ENCODE data around the gene JUNB.

The JUNB gene

GRCh38 chr19:12791345-12792050, at the start of gene JUNB:
Gene JUNB, plus strand, starts transcription at chr19:12791486. Its CDS starts 286 bp downstream, at chr19:12791772.
- DNase-seq, result peak; percentile 86

- no peak for DNase-seq
Measured at GRCh38 chr19:12745166-12745897, 46.0 kb upstream of the JUNB start.

DNA sequence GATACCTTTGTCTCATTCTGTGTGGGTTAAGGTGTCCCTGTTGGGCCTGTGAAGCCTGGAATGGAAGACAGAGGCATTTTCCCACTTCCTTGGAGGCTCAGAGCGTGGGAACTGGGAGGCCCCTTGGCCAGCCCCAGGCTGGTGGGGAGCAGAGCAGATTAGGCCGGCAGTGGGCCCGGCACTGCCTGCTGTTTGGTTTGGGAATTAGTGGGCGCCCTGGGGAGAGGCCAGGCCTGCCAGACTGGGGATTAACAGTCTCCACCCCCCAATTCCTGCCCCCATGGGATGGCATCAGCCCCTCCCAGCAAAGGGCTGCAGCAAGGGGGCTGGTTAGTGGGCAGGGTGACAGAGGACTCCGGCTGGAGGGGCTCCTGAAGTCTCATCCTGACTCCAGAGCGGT, 42.8 kb upstream of the JUNB start:
- no peak for DNase-seq

DNA sequence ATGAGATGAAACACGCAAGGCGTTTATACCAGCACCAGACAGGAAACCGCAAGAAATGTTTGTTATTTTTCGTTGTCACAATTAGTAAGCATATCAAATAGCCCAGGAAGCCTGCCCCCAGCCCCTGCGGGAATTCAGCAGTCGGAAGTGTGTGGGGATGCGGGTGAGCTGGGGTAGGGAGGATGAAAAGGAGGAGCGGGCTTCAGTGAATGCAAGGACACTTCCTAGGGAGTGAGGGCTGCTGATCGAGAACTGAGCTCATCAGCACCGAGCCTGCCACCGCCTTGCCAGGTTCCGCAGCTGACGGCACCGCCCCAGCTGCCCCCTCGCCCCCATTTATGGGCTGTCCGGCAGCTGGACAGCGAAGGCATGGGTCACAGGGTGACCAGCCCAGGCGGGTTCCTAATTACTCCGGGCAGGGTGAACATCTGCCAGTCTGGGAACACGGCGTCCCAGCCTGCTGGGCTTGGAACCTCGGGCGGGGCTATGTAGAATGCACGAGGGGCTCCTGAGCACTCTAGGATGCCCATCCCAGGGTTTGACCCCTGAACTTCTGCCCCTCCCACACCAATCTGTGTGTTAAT, 41.3 kb upstream of the JUNB start:
- no peak for DNase-seq

GRCh38 chr19:12750851-12751250, 40.4 kb upstream of the JUNB start:
- no peak for DNase-seq

DNA sequence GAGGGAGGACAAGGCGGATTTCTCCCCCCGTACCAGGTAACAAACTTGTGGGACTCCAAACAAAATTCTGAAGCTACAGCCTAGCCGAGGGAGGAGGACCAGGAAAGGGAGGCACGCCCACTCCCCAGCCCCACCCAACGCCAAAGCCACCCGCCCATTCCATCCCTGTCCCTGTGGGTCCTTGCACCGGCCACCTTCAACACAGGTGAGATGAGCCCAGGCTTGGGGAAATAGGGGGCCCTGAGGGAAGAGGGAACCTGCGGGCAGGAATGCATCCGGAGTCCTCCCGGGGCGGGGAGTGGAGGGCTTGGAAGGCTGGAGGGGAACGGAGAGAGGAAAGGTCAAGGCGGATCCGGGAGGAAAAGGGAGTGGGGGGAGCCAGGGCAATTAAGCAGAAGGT, 39.7 kb upstream of the JUNB start, which contains the start of gene BEST2:
Gene BEST2 (plus strand): TSS at position 157 of the 400 bp plus-strand sequence. CDS start 802 bp downstream, outside the sequence.
- DNase-seq, result no peak

DNA sequence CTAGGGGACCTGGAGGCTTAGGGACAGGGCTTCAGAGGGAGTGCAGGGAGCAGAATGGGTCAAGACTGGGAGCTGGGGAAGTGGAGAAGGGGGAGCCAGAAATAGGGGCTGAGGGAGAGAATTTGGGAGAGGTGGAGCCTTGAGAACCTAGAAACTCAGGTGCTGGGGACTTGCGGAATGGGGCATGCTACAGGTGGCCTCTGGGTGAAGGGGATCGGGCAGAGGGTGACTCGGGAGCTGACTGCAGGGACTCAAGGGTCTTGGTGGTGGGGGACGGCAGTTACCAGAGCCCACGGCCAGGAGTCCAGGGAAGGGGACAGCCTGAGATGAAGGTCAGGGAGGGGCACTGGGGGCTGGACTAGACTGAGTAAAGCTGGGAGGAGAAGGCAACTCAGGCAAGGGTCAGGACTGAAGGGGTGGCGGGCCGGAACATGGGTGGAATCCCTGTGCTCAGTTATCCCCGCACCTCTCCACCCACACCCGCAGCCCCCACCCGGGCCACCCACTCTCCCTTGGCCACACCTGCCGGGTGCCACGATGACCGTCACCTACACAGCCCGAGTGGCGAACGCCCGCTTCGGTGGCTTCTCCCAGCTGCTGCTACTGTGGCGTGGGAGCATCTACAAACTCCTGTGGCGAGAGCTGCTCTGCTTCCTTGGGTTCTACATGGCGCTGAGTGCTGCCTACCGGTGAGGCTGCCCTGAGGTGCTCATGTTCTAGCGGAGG, 39.1 kb upstream of the JUNB start:
- DNase-seq, result no peak

DNA sequence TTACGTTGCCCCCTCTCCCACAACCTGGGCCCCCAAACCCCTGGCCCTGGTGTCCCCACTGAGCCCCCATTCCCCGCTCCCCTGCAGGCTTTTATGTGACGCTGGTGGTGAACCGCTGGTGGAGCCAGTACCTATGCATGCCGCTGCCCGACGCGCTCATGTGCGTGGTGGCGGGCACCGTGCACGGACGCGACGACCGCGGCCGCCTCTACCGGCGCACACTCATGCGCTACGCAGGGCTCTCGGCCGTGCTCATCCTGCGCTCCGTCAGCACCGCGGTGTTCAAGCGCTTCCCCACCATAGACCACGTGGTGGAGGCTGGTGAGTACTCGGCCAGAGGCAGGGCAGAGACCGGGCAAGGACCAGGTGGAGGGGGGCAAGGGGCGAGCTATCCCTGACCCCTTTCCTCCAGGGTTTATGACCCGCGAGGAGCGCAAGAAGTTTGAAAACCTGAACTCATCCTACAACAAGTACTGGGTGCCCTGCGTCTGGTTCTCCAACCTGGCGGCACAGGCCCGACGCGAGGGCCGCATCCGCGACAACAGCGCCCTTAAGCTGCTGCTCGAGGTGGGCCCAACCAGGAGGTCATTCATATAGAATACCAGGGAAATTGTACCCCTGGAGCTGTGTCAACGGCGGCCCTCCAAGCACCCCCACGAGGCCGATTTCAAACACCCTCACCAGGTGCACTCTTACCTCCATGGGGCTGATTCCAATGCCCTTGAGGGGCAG, 36.7 kb upstream of the JUNB start:
- no peak for DNase-seq

DNA sequence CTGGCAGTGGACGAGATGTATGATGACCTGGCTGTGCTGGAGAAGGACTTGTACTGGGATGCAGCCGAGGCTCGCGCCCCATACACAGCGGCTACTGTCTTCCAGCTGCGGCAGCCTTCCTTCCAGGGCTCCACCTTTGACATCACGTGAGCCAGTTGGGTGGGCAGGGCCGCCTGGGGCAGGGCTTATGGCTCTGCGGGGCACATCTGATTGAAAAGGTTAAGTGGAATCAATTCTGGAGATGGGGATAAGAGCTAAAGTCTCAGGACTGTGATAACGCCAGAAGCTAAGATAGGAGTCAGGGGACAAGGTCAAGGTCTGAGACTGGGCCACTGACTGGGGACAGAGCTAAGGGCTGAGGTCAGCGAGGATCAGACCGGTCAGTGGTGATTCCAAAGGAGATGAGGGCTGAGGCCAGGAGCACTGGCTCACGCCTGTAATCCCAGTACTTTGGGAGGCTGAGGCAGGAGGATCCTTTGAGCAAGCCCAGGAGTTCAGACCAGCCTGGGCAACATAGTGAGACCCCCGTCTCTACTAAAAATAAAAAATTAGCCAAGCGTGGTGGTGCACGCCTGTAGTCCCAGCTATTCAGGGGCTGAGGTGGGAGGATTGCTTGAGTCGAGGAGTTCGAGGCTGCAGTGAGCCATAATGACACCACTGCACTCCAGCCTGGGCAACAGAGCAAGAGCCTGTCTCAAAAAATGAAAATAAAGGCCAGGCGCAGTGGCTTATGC, 35.0 kb upstream of the JUNB start:
- DNase-seq, result no peak

- DNase-seq, result no peak
Measured at GRCh38 chr19:12757544-12758274, 33.6 kb upstream of the JUNB start.

- no peak for DNase-seq
Measured at GRCh38 chr19:12759686-12760085, 31.6 kb upstream of the JUNB start.

GRCh38 chr19:12763100-12763499, 28.2 kb upstream of the JUNB start:
- DNase-seq, result no peak

DNA sequence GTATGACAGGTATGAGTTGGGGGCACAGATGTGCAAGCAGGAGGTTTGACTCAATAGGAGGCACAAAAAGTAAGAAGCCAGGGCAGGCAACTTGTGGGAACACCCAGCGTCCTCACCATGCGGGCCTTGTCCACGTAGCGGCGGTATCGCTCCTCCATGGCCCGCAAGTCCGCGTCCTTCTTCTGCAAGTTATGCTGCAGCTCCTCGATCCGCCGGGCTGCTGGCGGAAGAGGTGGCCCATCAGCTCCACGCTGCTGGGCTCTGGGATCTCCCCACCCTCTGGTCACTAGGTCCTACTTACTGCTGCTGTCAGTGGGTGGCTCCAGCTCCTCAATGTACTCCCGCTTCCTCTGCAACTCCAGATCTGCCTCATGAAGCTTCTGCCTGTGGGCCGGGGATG, 26.6 kb upstream of the JUNB start:
- DNase-seq, result no peak

GRCh38 chr19:12766051-12766521, 25.2 kb upstream of the JUNB start:
- no peak for DNase-seq

DNA sequence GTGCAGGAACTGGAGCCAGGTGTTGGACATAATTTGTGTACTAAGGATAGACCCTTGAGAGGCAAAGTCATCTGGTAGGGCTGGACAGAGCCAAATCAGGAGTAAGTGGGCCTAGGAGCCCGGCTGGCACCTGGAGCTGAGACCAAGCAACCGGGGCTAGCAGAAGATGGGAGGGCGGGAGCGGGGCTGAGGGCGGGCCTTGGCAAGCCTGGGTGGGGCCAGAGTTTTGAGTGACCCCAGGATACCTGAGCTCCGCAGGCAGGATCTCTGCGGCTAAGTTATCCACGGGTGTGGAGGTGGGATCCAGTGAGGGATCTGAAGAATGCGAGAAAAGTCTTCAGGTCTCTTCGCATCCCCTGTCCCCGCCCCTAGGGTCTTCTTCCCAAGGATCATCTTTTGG, 24.1 kb upstream of the JUNB start:
- no peak for DNase-seq

- DNase-seq, result no peak
Measured at GRCh38 chr19:12767666-12768065, 23.6 kb upstream of the JUNB start.

DNA sequence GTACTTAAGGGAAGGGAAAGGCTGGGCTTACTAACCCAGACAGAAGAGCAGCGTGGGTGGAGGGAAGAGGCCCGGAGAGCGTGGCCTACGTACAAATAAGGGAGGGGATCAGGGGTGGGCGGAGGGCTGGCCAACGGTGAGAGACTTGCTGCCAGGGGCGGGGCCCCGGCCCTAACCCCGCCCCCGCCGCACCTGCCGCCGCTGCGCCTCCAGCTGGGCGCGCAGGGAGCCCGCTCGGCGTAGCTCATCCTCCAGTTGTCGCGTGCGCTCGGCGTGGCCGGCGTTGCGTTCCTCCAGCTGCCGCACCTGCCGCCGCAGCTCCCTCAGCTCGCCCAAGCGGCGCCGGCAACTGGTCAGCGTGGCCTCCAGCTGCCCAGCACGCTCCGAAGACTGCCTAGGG, 21.6 kb upstream of the JUNB start:
- no peak for DNase-seq

GRCh38 chr19:12770922-12771321, 20.4 kb upstream of the JUNB start:
- no peak for DNase-seq

DNA sequence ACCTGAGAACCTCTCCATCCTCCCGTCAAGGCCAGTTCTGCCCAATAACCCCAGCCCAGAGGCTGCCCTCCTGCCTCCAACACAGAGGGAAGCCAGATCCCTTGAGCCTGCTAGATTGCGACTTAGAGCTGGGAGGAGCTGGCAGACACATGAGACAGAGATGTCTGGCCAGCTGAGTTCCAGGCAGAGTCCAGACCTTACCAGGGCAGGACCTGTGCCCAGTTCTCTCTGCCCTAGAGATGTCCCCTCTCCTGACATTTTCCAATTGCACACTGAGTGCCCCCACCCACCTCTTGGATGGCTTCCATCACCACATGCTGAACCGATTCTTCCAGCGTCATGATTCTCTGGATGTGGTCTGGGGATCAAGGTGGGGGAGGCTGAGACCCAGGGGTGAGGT, 19.0 kb upstream of the JUNB start:
- DNase-seq, result no peak

DNA sequence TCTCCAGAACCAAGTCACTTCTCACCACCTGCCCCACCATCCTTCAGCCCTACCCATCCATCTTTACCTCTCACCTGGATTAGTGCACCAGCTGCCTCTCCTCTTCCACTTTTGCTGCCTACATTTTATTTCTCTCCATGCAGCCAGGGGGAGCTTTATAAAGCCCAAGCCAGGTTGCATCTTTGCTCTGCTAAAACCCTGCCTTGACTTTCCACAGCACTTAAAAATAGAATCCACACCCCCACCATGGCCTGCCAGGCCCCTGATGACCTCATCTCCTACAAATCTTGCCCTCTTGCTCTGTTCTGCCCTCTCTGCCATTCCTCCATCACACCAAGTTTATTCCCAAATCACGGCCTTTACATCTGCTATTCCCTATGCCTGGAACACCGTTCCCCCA, 17.7 kb upstream of the JUNB start:
- no peak for DNase-seq

Measured in amniotic stem cell (primary cell).